HFFc6 (cell line): ENCODE results near the gene SFI1. TPM values are rescaled to one million over a fixed set of nuclear protein-coding genes. Genes with fewer than 3 reads are reported as not detected.
"Not testable (repeated sequence)": the region's sequence is repeated elsewhere in the genome, so short reads cannot be mapped to it uniquely, and the experiment has no call there.

Source experiments
- DNase-seq: peaks from one replicate; pipeline ENCODE4 v3.0.0-alpha.2; 2018
- H3K27ac Mint-ChIP-seq: 2 replicates; pipeline ENCODE4 v1.8.0; 2020; ENCODE audit warnings: mild to moderate bottlenecking, mixed read lengths
- H3K27me3 Mint-ChIP-seq: 2 replicates; pipeline ENCODE4 v1.8.0; 2021; ENCODE audit warnings: mild to moderate bottlenecking, moderate library complexity, mixed read lengths; ENCODE audit not compliant: insufficient read depth
- H3K36me3 Mint-ChIP-seq: 2 replicates; pipeline ENCODE4 v1.8.0; 2021; ENCODE audit warnings: low read depth, mixed read lengths
- H3K4me1 Mint-ChIP-seq: 2 replicates; pipeline ENCODE4 v1.8.0; 2020; ENCODE audit warnings: low read depth, mixed read lengths
- H3K4me3 Mint-ChIP-seq: 2 replicates; pipeline ENCODE4 v1.8.0; 2020; ENCODE audit warnings: mild to moderate bottlenecking, moderate library complexity, mixed read lengths
- H3K9me3 Mint-ChIP-seq: 2 replicates; pipeline ENCODE4 v1.8.0; 2020; ENCODE audit warnings: mild to moderate bottlenecking, mixed read lengths
- CTCF ChIP-seq: fragments of 200-600 bp; sonication (generic); IDR thresholded peaks from 2 replicates; pipeline ENCODE4 v1.5.0; 2021; ENCODE audit warnings: antibody characterized with exemption, mild to moderate bottlenecking
- total RNA-seq, 6 experiments: library from RNA; stranded (reverse); fragmentation: NEBNext Ultra II Directional; extraction: Animal tissue kit (Norgen Biotek cat#: 25700); gene quantifications; 2 replicates in 1 of 6; 3 replicates in 5 of 6; pipeline ENCODE4 v1.2.3, GENCODE V29; 2021

Gene SFI1
- total RNA-seq, 6 experiments from 2014 or later = 8.3 to 12.1 (median 11.3) TPM

GRCh38 chr22:31538815-31539214, 42.5 kb downstream of the SFI1 start:
- Mint-ChIP-seq H3K27me3 (peaks cover 2% of the 10 kb centered on the region; the same call in 1 of the 2 replicates), H3K4me1 (0 out of 2 replicates have a peak, but pooled peaks cover under 1% of the 10 kb centered on the region), H3K36me3 (no peaks in the 10 kb centered on the region), H3K9me3 (no peaks in the 10 kb centered on the region), H3K4me3 (no peak overlapping the region), H3K27ac (no peak overlapping the region)
- no peak for DNase-seq
- TF ChIP-seq CTCF = no peak

- not testable (repeated sequence) for H3K4me1 Mint-ChIP-seq, DNase-seq, H3K36me3 Mint-ChIP-seq, H3K4me3 Mint-ChIP-seq, H3K27ac Mint-ChIP-seq, H3K9me3 Mint-ChIP-seq, H3K27me3 Mint-ChIP-seq
Observed at GRCh38 chr22:31540166-31540565, 43.8 kb downstream of the SFI1 start.

GRCh38 chr22:31540966-31541365, 44.6 kb downstream of the SFI1 start:
- no peak for DNase-seq
- Mint-ChIP-seq H3K4me1 (0 out of 2 replicates have a peak, but pooled peaks cover 4% of the 10 kb centered on the region), H3K27me3 (no peaks in the 10 kb centered on the region), H3K9me3 (no peaks in the 10 kb centered on the region), H3K4me3 (no peak overlapping the region), H3K27ac (no peak overlapping the region), H3K36me3 (no peaks in the 10 kb centered on the region)
- TF ChIP-seq CTCF = no peak

- Mint-ChIP-seq H3K27me3 (no peaks in the 10 kb centered on the region), H3K4me1 (0 out of 2 replicates have a peak, but pooled peaks cover 4% of the 10 kb centered on the region), H3K36me3 (no peaks in the 10 kb centered on the region), H3K27ac (no peak overlapping the region), H3K9me3 (no peaks in the 10 kb centered on the region), H3K4me3 (no peak overlapping the region)
- no peak for TF ChIP-seq CTCF
- no peak for DNase-seq
Observed at GRCh38 chr22:31544481-31545480, 48.4 kb downstream of the SFI1 start.

- no peak for DNase-seq
- no peak for TF ChIP-seq CTCF
- Mint-ChIP-seq H3K4me1 (peaks cover 14% of the 10 kb centered on the region), H3K9me3 (no peaks in the 10 kb centered on the region), H3K27me3 (no peaks in the 10 kb centered on the region), H3K4me3 (no peak overlapping the region), H3K36me3 (peaks cover 4% of the 10 kb centered on the region; the same call in 1 of the 2 replicates), H3K27ac (no peak overlapping the region)
Observed at GRCh38 chr22:31550871-31551370, 54.6 kb downstream of the SFI1 start.

- H3K36me3 Mint-ChIP-seq = no peaks in the 10 kb centered on the region
Observed at GRCh38 chr22:31556627-31557203, 60.4 kb downstream of the SFI1 start.

GRCh38 chr22:31558546-31558945, 62.2 kb downstream of the SFI1 start:
- DNase-seq, H3K4me3 Mint-ChIP-seq, H3K27ac Mint-ChIP-seq, H3K36me3 Mint-ChIP-seq, H3K9me3 Mint-ChIP-seq, H3K27me3 Mint-ChIP-seq: not testable (repeated sequence)
- H3K4me1 Mint-ChIP-seq = peaks cover 17% of the 10 kb centered on the region

More at GRCh38 chr22:31556627-31557203, 60.4 kb downstream of the SFI1 start:
- no peak overlapping the region; the same call in 1 of the 2 replicates for H3K27ac Mint-ChIP-seq
- H3K4me3 Mint-ChIP-seq = no peak overlapping the region
- H3K27me3 Mint-ChIP-seq = no peaks in the 10 kb centered on the region
- H3K9me3 Mint-ChIP-seq = no peaks in the 10 kb centered on the region
- peaks cover 27% of the 10 kb centered on the region for H3K4me1 Mint-ChIP-seq
- TF ChIP-seq CTCF = peak; percentile 83
- DNase-seq = peak; percentile 45
